ENCODE measurements around the gene CCL22. TPM values are rescaled to one million over a fixed set of nuclear protein-coding genes. Genes with fewer than 3 reads are reported as not detected.

CCL22 gene
- total and polyA plus RNA-seq, 5 donors from 2014 or later = not detected

- H3K27ac ChIP-seq (ENCODE audit: insufficient read depth, low read length, poor library complexity, severe bottlenecking) = no peak overlapping the region
- no peak overlapping the region for H3K4me3 ChIP-seq (ENCODE audit: low read depth, low read length)
- H3K4me1 ChIP-seq (ENCODE audit: control insufficient read depth, insufficient read depth, low read length, poor library complexity, severe bottlenecking) = no peaks in the 10 kb centered on the region
- Mint-ChIP-seq H3K4me3 (no peak overlapping the region), H3K27ac (no peak overlapping the region), H3K27me3 (peaks cover 11% of the 10 kb centered on the region), H3K9me3 (no peaks in the 10 kb centered on the region), H3K36me3 (no peaks in the 10 kb centered on the region), H3K4me1 (peaks cover 0 to 3% (median under 1%) of the 10 kb centered on the region in 4 donors)
- H3K36me3 ChIP-seq (ENCODE audit: control insufficient read depth, insufficient read depth, low read length) = no peaks in the 10 kb centered on the region
- DNase-seq (no peak), ATAC-seq (ENCODE audit: low read depth in 2 of 2) (no peak)
- H3K27me3 ChIP-seq (ENCODE audit: control insufficient read depth, insufficient read depth, low read length) = no peaks in the 10 kb centered on the region
- no peaks in the 10 kb centered on the region for H3K9me3 ChIP-seq (ENCODE audit: control insufficient read depth in 2 of 2, low read length in 2 of 2)
Measured at GRCh38 chr16:57405097-57405496, 46.5 kb downstream of the CCL22 start.

- Mint-ChIP-seq H3K4me3 (no peak overlapping the region), H3K9me3 (no peaks in the 10 kb centered on the region), H3K27ac (no peak overlapping the region), H3K4me1 (peaks cover 0 to 3% (median under 1%) of the 10 kb centered on the region in 4 donors), H3K36me3 (no peaks in the 10 kb centered on the region), H3K27me3 (peaks cover 4% of the 10 kb centered on the region)
- ATAC-seq (ENCODE audit: low read depth in 2 of 2) (no peak), DNase-seq (no peak)
- Histone ChIP-seq H3K9me3 (ENCODE audit: control insufficient read depth in 2 of 2, low read length in 2 of 2) (no peaks in the 10 kb centered on the region), H3K27ac (ENCODE audit: insufficient read depth, low read length, poor library complexity, severe bottlenecking) (no peak overlapping the region), H3K36me3 (ENCODE audit: control insufficient read depth, insufficient read depth, low read length) (no peaks in the 10 kb centered on the region), H3K27me3 (ENCODE audit: control insufficient read depth, insufficient read depth, low read length) (no peaks in the 10 kb centered on the region), H3K4me3 (ENCODE audit: low read depth, low read length) (no peak overlapping the region), H3K4me1 (ENCODE audit: control insufficient read depth, insufficient read depth, low read length, poor library complexity, severe bottlenecking) (no peaks in the 10 kb centered on the region)
Measured at GRCh38 chr16:57406881-57407280, 48.3 kb downstream of the CCL22 start.

- Histone ChIP-seq H3K9me3 (ENCODE audit: control insufficient read depth in 2 of 2, low read length in 2 of 2) (no peaks in the 10 kb centered on the region), H3K27ac (ENCODE audit: insufficient read depth, low read length, poor library complexity, severe bottlenecking) (no peak overlapping the region), H3K27me3 (ENCODE audit: control insufficient read depth, insufficient read depth, low read length) (no peaks in the 10 kb centered on the region), H3K36me3 (ENCODE audit: control insufficient read depth, insufficient read depth, low read length) (no peaks in the 10 kb centered on the region), H3K4me3 (ENCODE audit: low read depth, low read length) (no peak overlapping the region), H3K4me1 (ENCODE audit: control insufficient read depth, insufficient read depth, low read length, poor library complexity, severe bottlenecking) (no peaks in the 10 kb centered on the region)
- Mint-ChIP-seq H3K4me1 (peaks cover 0 to 3% (median under 1%) of the 10 kb centered on the region in 4 donors), H3K9me3 (no peaks in the 10 kb centered on the region), H3K27me3 (peaks cover 4% of the 10 kb centered on the region), H3K4me3 (no peak overlapping the region), H3K27ac (no peak overlapping the region), H3K36me3 (no peaks in the 10 kb centered on the region)
- DNase-seq = no peak
- ATAC-seq (ENCODE audit: low read depth in 2 of 2) = no peak
Measured at GRCh38 chr16:57407521-57408353, 49.2 kb downstream of the CCL22 start.

GRCh38 chr16:57409065-57409464 lies 50.5 kb downstream of the CCL22 start:
- Histone ChIP-seq H3K4me1 (ENCODE audit: control insufficient read depth, insufficient read depth, low read length, poor library complexity, severe bottlenecking) (no peaks in the 10 kb centered on the region), H3K36me3 (ENCODE audit: control insufficient read depth, insufficient read depth, low read length) (no peaks in the 10 kb centered on the region), H3K27me3 (ENCODE audit: control insufficient read depth, insufficient read depth, low read length) (no peaks in the 10 kb centered on the region), H3K9me3 (ENCODE audit: control insufficient read depth in 2 of 2, low read length in 2 of 2) (no peaks in the 10 kb centered on the region), H3K27ac (ENCODE audit: insufficient read depth, low read length, poor library complexity, severe bottlenecking) (no peak overlapping the region), H3K4me3 (ENCODE audit: low read depth, low read length) (no peak overlapping the region)
- peaks cover 4% of the 10 kb centered on the region for H3K27me3 Mint-ChIP-seq
- H3K9me3 Mint-ChIP-seq = no peaks in the 10 kb centered on the region
- ATAC-seq (ENCODE audit: low read depth in 2 of 2) = no peak
- H3K4me3 Mint-ChIP-seq = no peak overlapping the region
- H3K27ac Mint-ChIP-seq = peak overlapping the region in 1 of 3 donors; percentile 53
- DNase-seq = no peak
- H3K36me3 Mint-ChIP-seq = no peaks in the 10 kb centered on the region
- peaks cover 0 to 3% (median under 1%) of the 10 kb centered on the region in 4 donors for H3K4me1 Mint-ChIP-seq

- no peaks in the 10 kb centered on the region for H3K9me3 ChIP-seq (ENCODE audit: control insufficient read depth in 2 of 2, low read length in 2 of 2)
Measured at GRCh38 chr16:57409870-57410587, 51.4 kb downstream of the CCL22 start.

GRCh38 chr16:57411362-57411976 lies 52.9 kb downstream of the CCL22 start:
- Mint-ChIP-seq H3K4me1 (peaks cover 0 to 3% (median 0%) of the 10 kb centered on the region in 4 donors), H3K36me3 (no peaks in the 10 kb centered on the region), H3K27me3 (peaks cover 4% of the 10 kb centered on the region), H3K4me3 (no peak overlapping the region), H3K9me3 (no peaks in the 10 kb centered on the region), H3K27ac (peak overlapping the region in 1 of 3 donors; percentile 55)
- no peak overlapping the region for H3K27ac ChIP-seq (ENCODE audit: insufficient read depth, low read length, poor library complexity, severe bottlenecking)
- no peak for DNase-seq
- ATAC-seq (ENCODE audit: low read depth in 2 of 2) = no peak
- H3K9me3 ChIP-seq (ENCODE audit: control insufficient read depth in 2 of 2, low read length in 2 of 2) = no peaks in the 10 kb centered on the region
- no peaks in the 10 kb centered on the region for H3K36me3 ChIP-seq (ENCODE audit: control insufficient read depth, insufficient read depth, low read length)
- H3K27me3 ChIP-seq (ENCODE audit: control insufficient read depth, insufficient read depth, low read length) = no peaks in the 10 kb centered on the region
- no peaks in the 10 kb centered on the region for H3K4me1 ChIP-seq (ENCODE audit: control insufficient read depth, insufficient read depth, low read length, poor library complexity, severe bottlenecking)
- H3K4me3 ChIP-seq (ENCODE audit: low read depth, low read length) = no peak overlapping the region

More at GRCh38 chr16:57409870-57410587, 51.4 kb downstream of the CCL22 start:
- no peaks in the 10 kb centered on the region for H3K27me3 ChIP-seq (ENCODE audit: control insufficient read depth, insufficient read depth, low read length)
- H3K4me1 Mint-ChIP-seq = peaks cover 0 to 3% (median 0%) of the 10 kb centered on the region in 4 donors
- no peaks in the 10 kb centered on the region for H3K36me3 ChIP-seq (ENCODE audit: control insufficient read depth, insufficient read depth, low read length)
- H3K9me3 Mint-ChIP-seq = no peaks in the 10 kb centered on the region
- H3K27me3 Mint-ChIP-seq = peaks cover 4% of the 10 kb centered on the region
- no peak overlapping the region for H3K27ac ChIP-seq (ENCODE audit: insufficient read depth, low read length, poor library complexity, severe bottlenecking)
- DNase-seq (no peak), ATAC-seq (ENCODE audit: low read depth in 2 of 2) (no peak)
- H3K27ac Mint-ChIP-seq = peak overlapping the region in 1 of 3 donors; percentile 29
- H3K4me3 ChIP-seq (ENCODE audit: low read depth, low read length) = no peak overlapping the region
- H3K4me1 ChIP-seq (ENCODE audit: control insufficient read depth, insufficient read depth, low read length, poor library complexity, severe bottlenecking) = no peaks in the 10 kb centered on the region
- H3K36me3 Mint-ChIP-seq = no peaks in the 10 kb centered on the region
- no peak overlapping the region for H3K4me3 Mint-ChIP-seq

- Histone ChIP-seq H3K27ac (ENCODE audit: insufficient read depth, low read length, poor library complexity, severe bottlenecking) (no peak overlapping the region), H3K4me1 (ENCODE audit: control insufficient read depth, insufficient read depth, low read length, poor library complexity, severe bottlenecking) (peaks cover 8% of the 10 kb centered on the region), H3K4me3 (ENCODE audit: low read depth, low read length) (no peak overlapping the region), H3K9me3 (ENCODE audit: control insufficient read depth in 2 of 2, low read length in 2 of 2) (no peaks in the 10 kb centered on the region), H3K36me3 (ENCODE audit: control insufficient read depth, insufficient read depth, low read length) (no peaks in the 10 kb centered on the region), H3K27me3 (ENCODE audit: control insufficient read depth, insufficient read depth, low read length) (no peaks in the 10 kb centered on the region)
- no peak for ATAC-seq (ENCODE audit: low read depth in 2 of 2)
- Mint-ChIP-seq H3K27me3 (peaks cover 9% of the 10 kb centered on the region), H3K27ac (no peak overlapping the region), H3K4me1 (peaks cover 3 to 7% (median 6%) of the 10 kb centered on the region in 4 donors), H3K4me3 (no peak overlapping the region), H3K36me3 (no peaks in the 10 kb centered on the region), H3K9me3 (no peaks in the 10 kb centered on the region)
- DNase-seq = no peak
Measured at GRCh38 chr16:57412584-57412983, 54.0 kb downstream of the CCL22 start.
